Measurements from ENCODE around the gene LCNL1. TPM values are rescaled to one million over a fixed set of nuclear protein-coding genes. Genes with fewer than 3 reads are reported as not detected.

Gene LCNL1
- total and polyA plus RNA-seq, 4 donors: 0.15 to 2.7 (median 1.4) TPM

DNA sequence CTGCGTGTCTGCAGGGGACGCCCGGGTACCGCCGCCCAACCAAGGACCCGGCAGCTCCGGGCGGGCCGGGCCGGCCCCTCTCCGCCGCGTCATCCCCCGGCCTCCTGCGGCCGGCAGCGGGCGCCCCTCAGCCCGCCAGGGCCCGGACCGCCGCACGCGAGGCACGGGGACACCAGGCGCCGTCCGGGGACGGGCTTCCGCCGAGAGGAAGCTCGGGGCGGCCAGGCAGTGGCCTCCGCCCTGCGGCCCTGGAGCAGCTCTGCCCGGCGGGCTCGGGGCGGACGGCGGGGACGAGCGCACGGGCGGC is 38.6 kb upstream of the LCNL1 start:
- ATAC-seq (ENCODE audit: insufficient read depth, low FRiP score) (peak; percentile 8), DNase-seq (no peak)
- TF ChIP-seq, protein P1, sequence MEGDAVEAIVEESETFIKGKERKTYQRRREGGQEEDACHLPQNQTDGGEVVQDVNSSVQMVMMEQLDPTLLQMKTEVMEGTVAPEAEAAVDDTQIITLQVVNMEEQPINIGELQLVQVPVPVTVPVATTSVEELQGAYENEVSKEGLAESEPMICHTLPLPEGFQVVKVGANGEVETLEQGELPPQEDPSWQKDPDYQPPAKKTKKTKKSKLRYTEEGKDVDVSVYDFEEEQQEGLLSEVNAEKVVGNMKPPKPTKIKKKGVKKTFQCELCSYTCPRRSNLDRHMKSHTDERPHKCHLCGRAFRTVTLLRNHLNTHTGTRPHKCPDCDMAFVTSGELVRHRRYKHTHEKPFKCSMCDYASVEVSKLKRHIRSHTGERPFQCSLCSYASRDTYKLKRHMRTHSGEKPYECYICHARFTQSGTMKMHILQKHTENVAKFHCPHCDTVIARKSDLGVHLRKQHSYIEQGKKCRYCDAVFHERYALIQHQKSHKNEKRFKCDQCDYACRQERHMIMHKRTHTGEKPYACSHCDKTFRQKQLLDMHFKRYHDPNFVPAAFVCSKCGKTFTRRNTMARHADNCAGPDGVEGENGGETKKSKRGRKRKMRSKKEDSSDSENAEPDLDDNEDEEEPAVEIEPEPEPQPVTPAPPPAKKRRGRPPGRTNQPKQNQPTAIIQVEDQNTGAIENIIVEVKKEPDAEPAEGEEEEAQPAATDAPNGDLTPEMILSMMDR (IDR thresholded peaks at IDR 0.05; ENCODE audit: control extremely low read depth, extremely low read depth): no peak
- 0% methylated on average over 16 to 45 of the region's 45 CpGs for WGBS, 2 donors
- Histone ChIP-seq H3K9me3 (ENCODE audit: control insufficient read depth in 4 of 4, insufficient read depth in 3 of 4, low read length in 3 of 4) (peaks cover 0 to 2% (median 0%) of the 10 kb centered on the region in 4 donors), H3K27ac (ENCODE audit: low read depth in 1 of 2, low read length in 1 of 2) (peak overlapping the region; percentile 84 to 97), H3K9ac (ENCODE audit: insufficient read depth in 1 of 2, low read length in 2 of 2) (no peak overlapping the region), H3K4me3 (peak overlapping the region; percentile 86), H3K4me1 (ENCODE audit: control insufficient read depth in 5 of 5, insufficient read depth in 5 of 5, low read length in 5 of 5) (peaks cover 0 to 22% (median 10%) of the 10 kb centered on the region in 5 donors), H3K36me3 (ENCODE audit: control insufficient read depth in 4 of 4, insufficient read depth in 4 of 4, low read length in 4 of 4) (peaks cover 5 to 39% (median 20%) of the 10 kb centered on the region in 4 donors), H3K27me3 (ENCODE audit: control insufficient read depth in 3 of 3, insufficient read depth in 3 of 3, low read length in 2 of 3) (no peaks in the 10 kb centered on the region)

DNA sequence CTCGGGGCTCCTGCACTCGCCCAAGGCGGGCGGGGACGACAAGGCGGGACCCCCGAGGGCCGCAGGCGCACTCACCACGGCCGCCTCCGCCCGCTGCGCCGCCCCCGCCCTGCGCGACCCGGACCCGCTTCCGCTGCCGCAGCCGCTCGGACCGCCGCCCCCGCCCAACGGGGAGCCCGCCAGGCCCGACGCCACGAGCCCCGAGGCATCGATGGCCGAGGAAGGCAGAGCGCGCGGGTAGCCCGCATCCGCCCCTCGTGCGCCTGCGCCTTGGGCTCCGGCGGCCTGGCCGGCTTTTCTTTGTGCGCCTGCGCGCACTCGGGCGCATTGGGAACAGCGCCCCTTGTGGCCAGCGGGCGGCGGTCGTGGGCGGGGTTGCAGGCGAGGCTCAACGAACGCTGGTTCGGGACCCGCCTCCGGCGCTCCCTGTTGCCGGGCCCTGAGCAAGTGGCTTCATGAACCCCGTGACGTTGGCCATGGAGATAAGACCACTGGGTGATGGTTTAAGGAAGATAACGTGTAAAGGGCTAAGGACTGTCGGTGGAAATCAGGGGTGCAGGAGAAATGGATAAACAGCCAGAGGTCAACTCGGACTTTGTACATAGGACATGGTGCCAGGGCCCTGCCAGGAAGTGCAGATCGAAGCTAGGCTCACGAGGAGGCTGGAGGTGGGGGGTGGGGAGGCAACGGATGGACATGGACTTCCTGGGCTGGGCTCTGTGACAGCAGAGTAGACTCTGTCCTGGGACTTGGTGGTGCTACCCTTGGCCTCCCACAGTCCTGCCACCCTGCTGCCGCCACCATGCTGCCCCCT is 38.1 kb upstream of the LCNL1 start, which contains the start of the genes C8G and FBXW5:
Gene C8G (plus strand): TSS at position 725 of the 814 bp plus-strand sequence. CDS start 78 bp downstream, at position 803.
Gene FBXW5 (minus strand): TSS at position 220 of the 814 bp plus-strand sequence. CDS start 655 bp downstream, outside the sequence.
- peak within 1 kb of the TSS; percentile 86 for H3K4me3 ChIP-seq
- peaks cover 2 to 37% (median 17%) of the 10 kb centered on the region in 4 donors for H3K36me3 ChIP-seq (ENCODE audit: control insufficient read depth in 4 of 4, insufficient read depth in 4 of 4, low read length in 4 of 4)
- peak; percentile 96 to 97 (median 97) for DNase-seq
- H3K9me3 ChIP-seq (ENCODE audit: control insufficient read depth in 4 of 4, insufficient read depth in 3 of 4, low read length in 3 of 4): peaks cover 0 to 2% (median 0%) of the 10 kb centered on the region in 4 donors
- TF ChIP-seq, protein P1 (IDR thresholded peaks at IDR 0.05; ENCODE audit: control extremely low read depth, extremely low read depth): peak; percentile 89
- peak within 1 kb of the TSS; percentile 84 to 97 for H3K27ac ChIP-seq (ENCODE audit: low read depth in 1 of 2, low read length in 1 of 2)
- H3K9ac ChIP-seq (ENCODE audit: insufficient read depth in 1 of 2, low read length in 2 of 2): peak within 1 kb of the TSS; percentile 9 to 55
- H3K4me1 ChIP-seq (ENCODE audit: control insufficient read depth in 5 of 5, insufficient read depth in 5 of 5, low read length in 5 of 5): peaks cover 0 to 22% (median 10%) of the 10 kb centered on the region in 5 donors
- 4 to 8% methylated on average over 32 to 74 of the region's 74 CpGs for WGBS, 2 donors
- ATAC-seq (ENCODE audit: insufficient read depth, low FRiP score): peak; percentile 92
- H3K27me3 ChIP-seq (ENCODE audit: control insufficient read depth in 3 of 3, insufficient read depth in 3 of 3, low read length in 2 of 3): no peaks in the 10 kb centered on the region

DNA sequence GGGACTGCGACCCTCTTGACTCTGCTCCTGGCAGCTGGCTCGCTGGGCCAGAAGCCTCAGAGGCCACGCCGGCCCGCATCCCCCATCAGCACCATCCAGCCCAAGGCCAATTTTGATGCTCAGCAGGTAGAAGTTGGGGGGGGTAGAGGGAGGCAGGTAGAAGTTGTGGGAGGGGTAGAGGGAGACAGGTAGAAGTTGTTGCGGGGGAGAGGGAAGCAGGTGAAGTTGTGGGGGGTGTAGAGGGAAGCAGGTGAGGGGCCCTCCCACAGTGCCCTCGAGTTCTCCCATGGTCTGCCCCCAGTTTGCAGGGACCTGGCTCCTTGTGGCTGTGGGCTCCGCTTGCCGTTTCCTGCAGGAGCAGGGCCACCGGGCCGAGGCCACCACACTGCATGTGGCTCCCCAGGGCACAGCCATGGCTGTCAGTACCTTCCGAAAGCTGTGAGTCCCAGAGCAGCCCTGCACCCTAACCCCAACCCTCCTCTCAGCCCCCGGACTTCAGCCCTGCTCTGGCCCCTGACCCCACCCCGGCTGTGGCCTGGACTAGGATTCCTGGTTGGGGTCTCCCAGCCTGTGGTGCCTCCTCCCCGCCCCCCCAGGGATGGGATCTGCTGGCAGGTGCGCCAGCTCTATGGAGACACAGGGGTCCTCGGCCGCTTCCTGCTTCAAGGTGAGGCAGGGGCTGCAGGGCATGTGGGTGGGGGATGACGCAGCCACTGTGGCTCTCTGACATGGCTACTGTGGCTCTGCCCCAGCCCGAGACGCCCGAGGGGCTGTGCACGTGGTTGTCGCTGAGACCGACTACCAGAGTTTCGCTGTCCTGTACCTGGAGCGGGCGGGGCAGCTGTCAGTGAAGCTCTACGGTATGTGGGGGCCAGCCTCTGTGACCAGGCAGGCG is 37.2 kb upstream of the LCNL1 start:
- Histone ChIP-seq H3K9me3 (ENCODE audit: control insufficient read depth in 4 of 4, insufficient read depth in 3 of 4, low read length in 3 of 4) (peaks cover 0 to 2% (median 0%) of the 10 kb centered on the region in 4 donors), H3K4me3 (no peak overlapping the region), H3K36me3 (ENCODE audit: control insufficient read depth in 4 of 4, insufficient read depth in 4 of 4, low read length in 4 of 4) (peaks cover 0 to 28% (median 14%) of the 10 kb centered on the region in 4 donors), H3K27ac (ENCODE audit: low read depth in 1 of 2, low read length in 1 of 2) (no peak overlapping the region), H3K9ac (ENCODE audit: insufficient read depth in 1 of 2, low read length in 2 of 2) (no peak overlapping the region), H3K27me3 (ENCODE audit: control insufficient read depth in 3 of 3, insufficient read depth in 3 of 3, low read length in 2 of 3) (no peaks in the 10 kb centered on the region), H3K4me1 (ENCODE audit: control insufficient read depth in 5 of 5, insufficient read depth in 5 of 5, low read length in 5 of 5) (peaks cover 0 to 26% (median 14%) of the 10 kb centered on the region in 5 donors)
- DNase-seq: no peak
- WGBS, 2 donors: 84 to 90% methylated on average over 30 of the region's 30 CpGs
- TF ChIP-seq, protein P1 (IDR thresholded peaks at IDR 0.05; ENCODE audit: control extremely low read depth, extremely low read depth): no peak
- no peak for ATAC-seq (ENCODE audit: insufficient read depth, low FRiP score)
